ENCODE results near the gene EPS15. TPM values are rescaled to one million over a fixed set of nuclear protein-coding genes. Genes with fewer than 3 reads are reported as not detected.

The EPS15 gene
- total and polyA plus RNA-seq, 2 of the 13 experiments (the other 11 are each of a cell fraction or from before 2014, with no cell fraction given) = 14.3 to 19.3 TPM

- in situ Hi-C loops (cut with HindIII; ENCODE audit: extremely low pct_ligation_motif_present, low pct_unique_long_range_greater_than_20kb) = no loop called here
- POLR2A ChIA-PET = no interaction called here
- Histone ChIP-seq H3K79me2 (ENCODE audit: insufficient read depth, low read length) (no peaks in the 10 kb centered on the region), H2AFZ (ENCODE audit: low read length) (no peak overlapping the region), H3K36me3 (replicated peaks in 1 of 2; ENCODE audit: control insufficient read depth in 1 of 2, insufficient read depth in 2 of 2, low read length in 2 of 2) (0 out of 5 replicates have a peak, but pooled peaks cover 0 to under 1% of the 10 kb centered on the region in 2 experiments), H3K9me3 (ENCODE audit: low read length) (no peaks in the 10 kb centered on the region), H3K4me3 (replicated peaks in 1 of 3; ENCODE audit: insufficient read depth in 1 of 3, low read depth in 2 of 3, low read length in 3 of 3) (no peak overlapping the region), H3K4me2 (ENCODE audit: low read depth, low read length) (no peak overlapping the region), H3K27me3 (ENCODE audit: control insufficient read depth in 1 of 2, insufficient read depth in 2 of 2, low read length in 2 of 2) (peaks cover 2 to 11% of the 10 kb centered on the region in 2 experiments; a peak in 2 of 5 replicates), H3K9ac (ENCODE audit: insufficient read depth, low read depth, low read length) (no peak overlapping the region), H3K27ac (ENCODE audit: extremely low read length, insufficient read depth, low read length) (no peak overlapping the region), H3K4me1 (ENCODE audit: insufficient read depth, low read length) (peaks cover 19% of the 10 kb centered on the region), H4K20me1 (ENCODE audit: insufficient read depth, low read length) (no peaks in the 10 kb centered on the region)
- CTCF ChIA-PET (ENCODE audit: low intra/inter-chr PET ratio, low total read pairs) = no interaction called here
- BruUV-seq (replicated peaks) = no TSS peak
- DNase-seq (ENCODE audit: low spot score) (no peak), FAIRE-seq (no peak), ATAC-seq (no peak)
- intact Hi-C loops (cut with micrococcal nuclease; ENCODE audit: unreplicated experiment) = no loop called here
- TF ChIP-seq ZNF276 (CRISPR knock-in tag; IDR thresholded peaks at IDR 0.05; ENCODE audit: low read depth) (no peak), JUNB (CRISPR knock-in tag; IDR thresholded peaks at IDR 0.05; ENCODE audit: borderline replicate concordance) (no peak), ZNF20 (CRISPR knock-in tag; IDR thresholded peaks at IDR 0.05) (no peak), CENPX (CRISPR knock-in tag; IDR thresholded peaks at IDR 0.05) (no peak), ZNF574 (CRISPR knock-in tag; IDR thresholded peaks at IDR 0.05) (no peak), EHMT2 (IDR thresholded peaks at IDR 0.05; ENCODE audit: borderline replicate concordance, low read depth, low read length) (no peak), LCORL (IDR thresholded peaks at IDR 0.05) (no peak), LCORL (CRISPR knock-in tag; IDR thresholded peaks at IDR 0.05) (no peak), E2F2 (CRISPR knock-in tag; IDR thresholded peaks at IDR 0.05; ENCODE audit: borderline replicate concordance) (no peak), YEATS2 (CRISPR knock-in tag; IDR thresholded peaks at IDR 0.05; ENCODE audit: borderline replicate concordance) (no peak), BCLAF1 (IDR thresholded peaks at IDR 0.05) (no peak), ZNF543 (CRISPR knock-in tag; IDR thresholded peaks at IDR 0.05) (no peak), PHF5A (CRISPR knock-in tag; IDR thresholded peaks at IDR 0.05; ENCODE audit: low read depth, unreplicated experiment) (no peak), RELA (CRISPR knock-in tag; IDR thresholded peaks at IDR 0.05) (no peak), ZNF124 (CRISPR knock-in tag; IDR thresholded peaks at IDR 0.05) (no peak), ZNF761 (CRISPR knock-in tag; conservative IDR thresholded peaks at IDR 0.05) (no peak)
- 87% methylated on average over 3 of the region's 3 CpGs for WGBS (ENCODE audit: low lambda C conversion rate)
Measured at GRCh38 chr1:51349862-51350261, 169.2 kb downstream of the EPS15 start.
